Bronchial epithelial cell (primary cell): Measurements from ENCODE around the gene ARHGAP4. TPM values are rescaled to one million over a fixed set of nuclear protein-coding genes. Genes with fewer than 3 reads are reported as not detected.

Experiments
- DNase-seq: peaks from one replicate; pipeline ENCODE4 v3.0.0-alpha.2; 2010; ENCODE audit warnings: low read depth
- FAIRE-seq: peaks from 2 replicates; lab custom pipeline; 2011; peaks lifted over from hg19 to GRCh38; lab: Jason Lieb, UNC
- H3K27me3 ChIP-seq: 2 replicates; pipeline ENCODE4 v1.5.1; 2011; ENCODE audit warnings: low read length; ENCODE audit not compliant: control insufficient read depth, insufficient read depth
- H3K36me3 ChIP-seq: 2 replicates; pipeline ENCODE4 v1.5.1; 2011; ENCODE audit warnings: low read length; ENCODE audit not compliant: control insufficient read depth, insufficient read depth
- H3K4me3 ChIP-seq: 2 replicates; pipeline ENCODE4 v1.5.1; 2011; ENCODE audit warnings: mild to moderate bottlenecking, low read depth, low read length, control low read depth
- CTCF ChIP-seq: IDR thresholded peaks from 2 replicates; pipeline ENCODE4 v1.5.1; 2011; ENCODE audit warnings: mild to moderate bottlenecking, moderate library complexity, low read length, control low read depth, inconsistent platforms; ENCODE audit not compliant: insufficient read depth, severe bottlenecking
- total RNA-seq: library from RNA; depleted of rRNA; stranded (reverse); fragments of >200 nt; gene quantifications from 2 replicates; pipeline ENCODE4 v1.2.1, GENCODE V29; 2014

ARHGAP4 gene
- total RNA-seq, 1 donor from 2014 or later: 0.79 TPM

- TF ChIP-seq CTCF: no peak
- peak; percentile 23 for FAIRE-seq
- no peak overlapping the region for H3K4me3 ChIP-seq
- H3K27me3 ChIP-seq: no peaks in the 10 kb centered on the region
- H3K36me3 ChIP-seq: no peaks in the 10 kb centered on the region
- DNase-seq: no peak
Observed at GRCh38 chrX:153871451-153871850, 54.6 kb downstream of the ARHGAP4 start.

GRCh38 chrX:153870791-153871360, 55.2 kb downstream of the ARHGAP4 start:
- Histone ChIP-seq H3K36me3 (no peaks in the 10 kb centered on the region), H3K27me3 (no peaks in the 10 kb centered on the region), H3K4me3 (no peak overlapping the region)
- FAIRE-seq (no peak), DNase-seq (no peak)
- no peak for TF ChIP-seq CTCF

GRCh38 chrX:153870288-153870690, 55.8 kb downstream of the ARHGAP4 start:
- H3K27me3 ChIP-seq: no peaks in the 10 kb centered on the region
- FAIRE-seq (no peak), DNase-seq (no peak)
- no peak for TF ChIP-seq CTCF
- H3K36me3 ChIP-seq: no peaks in the 10 kb centered on the region
- H3K4me3 ChIP-seq: no peak overlapping the region

GRCh38 chrX:153869473-153870287, 56.4 kb downstream of the ARHGAP4 start:
- no peak for FAIRE-seq
- TF ChIP-seq CTCF: no peak
- no peaks in the 10 kb centered on the region for H3K36me3 ChIP-seq
- H3K4me3 ChIP-seq: no peak overlapping the region
- no peaks in the 10 kb centered on the region for H3K27me3 ChIP-seq
- no peak for DNase-seq

- Histone ChIP-seq H3K4me3 (no peak overlapping the region), H3K27me3 (no peaks in the 10 kb centered on the region), H3K36me3 (no peaks in the 10 kb centered on the region)
- FAIRE-seq: no peak
- no peak for TF ChIP-seq CTCF
- DNase-seq: no peak
Observed at GRCh38 chrX:153868576-153869472, 57.2 kb downstream of the ARHGAP4 start.
